ENCODE measurements around the gene TMIE. TPM values are rescaled to one million over a fixed set of nuclear protein-coding genes. Genes with fewer than 3 reads are reported as not detected.

The TMIE gene, protein sequence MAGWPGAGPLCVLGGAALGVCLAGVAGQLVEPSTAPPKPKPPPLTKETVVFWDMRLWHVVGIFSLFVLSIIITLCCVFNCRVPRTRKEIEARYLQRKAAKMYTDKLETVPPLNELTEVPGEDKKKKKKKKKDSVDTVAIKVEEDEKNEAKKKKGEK
- 1 to 10 TPM in 2 of 12 donors, under 1 TPM in 8, not detected in 2; 0.56 to 2.2 (median 0.82) TPM for polyA plus RNA-seq (ENCODE audit: insufficient read length in 12 of 12)
- long read RNA-seq, donor 1, partial matches to known transcripts: 0 of 2 reads
- long read RNA-seq, donor 1, other reads (novel, unspliced or antisense): 0 of 2 reads
- long read RNA-seq, donor 2, partial matches to known transcripts: 0 of 2 reads
- long read RNA-seq, donor 2, other reads (novel, unspliced or antisense): 0 of 2 reads
- long read RNA-seq, donor 3: 0 reads
- long read RNA-seq, donor 4: 0 reads
- long read RNA-seq, donor 5, partial matches to known transcripts: 0 of 1 reads
- long read RNA-seq, donor 5, other reads (novel, unspliced or antisense): 0 of 1 reads
- long read RNA-seq, donor 6: 0 reads
- long read RNA-seq, donor 7, partial matches to known transcripts: 0 of 1 reads
- long read RNA-seq, donor 7, other reads (novel, unspliced or antisense): 0 of 1 reads
- long read RNA-seq, donor 8, partial matches to known transcripts: 0 of 1 reads
- long read RNA-seq, donor 8, other reads (novel, unspliced or antisense): 0 of 1 reads
- long read RNA-seq, donor 9: 0 reads
- long read RNA-seq, donor 10: 0 reads
- long read RNA-seq, donor 11: 0 reads

DNA sequence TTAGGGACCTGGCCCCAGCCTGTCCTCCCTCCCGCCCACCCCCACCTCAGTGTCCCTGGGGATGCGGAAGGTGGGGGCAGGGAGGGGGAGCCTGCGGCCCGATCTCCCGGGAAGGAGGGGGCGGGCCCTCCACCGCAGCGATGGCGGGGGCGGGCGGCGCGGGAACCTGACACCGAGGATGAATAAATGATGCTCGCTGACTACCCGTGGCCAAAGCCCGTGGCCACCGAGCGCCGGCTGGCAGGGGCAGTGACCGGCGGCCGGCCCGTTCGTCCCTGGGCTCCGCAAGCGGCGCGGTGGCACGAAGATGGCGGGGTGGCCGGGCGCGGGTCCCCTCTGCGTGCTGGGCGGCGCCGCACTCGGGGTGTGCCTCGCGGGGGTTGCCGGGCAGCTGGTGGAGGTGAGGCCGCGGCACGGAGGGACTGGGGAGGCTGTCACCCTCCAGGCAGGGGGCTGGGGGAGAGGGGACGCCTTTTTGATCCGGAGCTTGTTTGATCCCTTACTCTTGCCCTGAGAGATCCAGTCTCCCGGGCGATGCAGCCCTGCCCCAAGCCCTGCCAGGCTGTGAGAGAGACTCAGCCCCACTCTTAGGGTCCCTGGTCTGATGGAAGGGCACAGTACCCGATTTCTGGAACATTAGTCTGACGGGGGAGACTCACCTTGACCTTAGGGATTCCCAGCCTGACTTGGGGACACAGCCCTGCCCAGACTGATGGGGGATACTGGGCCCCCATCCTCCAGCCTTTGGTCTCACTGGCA, at the start of gene TMIE:
TSS of gene TMIE (plus strand) at position 212 of the 759 bp plus-strand sequence. CDS start at position 308, 96 bp downstream.
- DNase-seq: no peak

DNA sequence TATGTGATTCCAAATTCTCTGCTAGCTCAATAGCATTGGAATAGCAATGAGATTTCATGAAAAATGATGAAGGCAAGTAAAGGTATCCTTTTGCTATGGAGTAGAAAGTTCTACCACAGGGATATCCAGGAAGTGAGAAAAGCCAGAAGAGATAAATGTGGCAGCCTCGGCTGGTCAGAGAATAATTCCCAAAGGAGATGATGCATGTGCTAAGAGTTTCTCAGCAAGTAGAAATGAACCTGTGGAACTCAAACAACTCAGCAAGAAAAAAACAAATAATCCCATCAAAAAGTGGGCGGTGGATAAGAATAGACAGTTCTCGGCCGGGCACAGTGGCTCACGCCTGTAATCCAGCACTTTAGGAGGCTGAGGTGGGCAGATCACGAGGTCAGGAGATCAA, 45.9 kb upstream of the TMIE start:
- no peak for DNase-seq

DNA sequence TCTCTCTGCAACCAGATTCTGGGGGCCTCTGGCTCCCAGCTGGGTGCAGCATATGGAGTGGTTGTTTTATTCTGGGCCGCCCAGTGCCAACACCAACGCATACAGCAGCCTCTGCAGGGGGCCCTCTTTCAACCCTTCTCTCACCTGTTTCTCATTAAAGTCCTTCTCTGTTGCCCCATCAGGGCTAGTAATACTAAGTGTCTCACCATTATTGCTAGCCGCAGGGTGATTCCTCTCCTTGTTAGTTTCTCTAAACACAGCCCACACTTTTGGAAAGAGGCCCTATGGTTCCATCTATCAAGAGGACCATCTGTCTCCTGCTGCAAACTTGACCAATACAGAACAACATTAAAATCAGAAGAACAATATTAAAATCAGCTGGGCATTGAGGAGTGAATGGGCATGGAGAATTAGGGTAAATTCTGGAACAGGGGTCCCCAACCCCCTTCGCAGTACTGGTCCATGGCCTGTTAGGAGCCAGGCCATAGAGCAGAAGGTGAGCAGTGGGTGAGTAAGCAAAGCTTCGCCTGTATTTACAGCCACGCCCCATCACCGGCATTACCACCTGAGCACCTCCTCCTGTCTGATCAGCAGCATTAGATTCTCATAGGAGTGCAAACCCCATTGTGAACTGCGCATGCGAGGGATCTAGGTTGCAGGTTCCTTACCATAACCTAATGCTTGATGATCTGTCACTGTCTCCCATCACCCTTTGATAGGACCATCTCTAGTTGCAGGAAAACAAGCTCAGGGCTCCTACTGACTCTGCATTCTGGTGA, 44.2 kb upstream of the TMIE start:
- no peak for DNase-seq

DNA sequence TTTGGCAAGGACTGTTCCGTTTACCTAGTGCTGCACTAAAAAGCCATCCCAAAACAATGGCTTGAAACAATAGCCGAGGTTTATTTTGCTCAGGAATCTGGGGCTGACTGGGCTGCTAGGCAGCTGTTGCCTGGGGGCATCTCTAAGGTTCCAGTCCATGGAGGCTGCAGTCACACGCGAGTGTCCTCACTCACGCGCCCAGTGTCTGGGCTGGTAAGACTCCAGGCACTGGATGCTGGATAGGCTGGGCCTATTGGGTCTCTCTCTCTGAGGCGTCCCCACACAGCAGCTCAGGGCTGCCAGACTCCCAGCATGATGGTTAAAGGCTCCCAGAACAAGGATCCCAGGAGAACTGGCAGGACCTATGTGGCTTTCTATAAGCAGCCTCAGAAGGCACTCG, 41.9 kb upstream of the TMIE start:
- DNase-seq: no peak

DNA sequence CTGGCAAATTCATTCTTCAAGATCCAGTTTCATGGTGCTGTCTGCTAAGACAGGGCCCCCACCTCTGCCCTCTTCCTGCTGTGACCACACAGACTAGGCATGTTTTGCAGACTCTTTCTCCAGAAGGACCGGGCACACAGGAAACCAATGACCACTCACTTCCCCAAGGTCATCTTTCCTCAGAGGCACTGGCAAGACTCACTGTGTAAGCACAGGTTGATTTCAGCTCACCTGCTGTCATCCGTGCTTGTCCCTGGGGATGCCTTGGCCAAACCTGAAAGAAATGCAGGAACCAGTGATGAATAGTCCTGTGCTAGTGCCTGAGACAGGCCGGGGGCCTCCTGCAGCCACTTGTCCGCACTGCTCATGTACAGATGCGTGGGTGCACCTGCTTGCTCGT, 41.2 kb upstream of the TMIE start:
- no peak for DNase-seq

DNA sequence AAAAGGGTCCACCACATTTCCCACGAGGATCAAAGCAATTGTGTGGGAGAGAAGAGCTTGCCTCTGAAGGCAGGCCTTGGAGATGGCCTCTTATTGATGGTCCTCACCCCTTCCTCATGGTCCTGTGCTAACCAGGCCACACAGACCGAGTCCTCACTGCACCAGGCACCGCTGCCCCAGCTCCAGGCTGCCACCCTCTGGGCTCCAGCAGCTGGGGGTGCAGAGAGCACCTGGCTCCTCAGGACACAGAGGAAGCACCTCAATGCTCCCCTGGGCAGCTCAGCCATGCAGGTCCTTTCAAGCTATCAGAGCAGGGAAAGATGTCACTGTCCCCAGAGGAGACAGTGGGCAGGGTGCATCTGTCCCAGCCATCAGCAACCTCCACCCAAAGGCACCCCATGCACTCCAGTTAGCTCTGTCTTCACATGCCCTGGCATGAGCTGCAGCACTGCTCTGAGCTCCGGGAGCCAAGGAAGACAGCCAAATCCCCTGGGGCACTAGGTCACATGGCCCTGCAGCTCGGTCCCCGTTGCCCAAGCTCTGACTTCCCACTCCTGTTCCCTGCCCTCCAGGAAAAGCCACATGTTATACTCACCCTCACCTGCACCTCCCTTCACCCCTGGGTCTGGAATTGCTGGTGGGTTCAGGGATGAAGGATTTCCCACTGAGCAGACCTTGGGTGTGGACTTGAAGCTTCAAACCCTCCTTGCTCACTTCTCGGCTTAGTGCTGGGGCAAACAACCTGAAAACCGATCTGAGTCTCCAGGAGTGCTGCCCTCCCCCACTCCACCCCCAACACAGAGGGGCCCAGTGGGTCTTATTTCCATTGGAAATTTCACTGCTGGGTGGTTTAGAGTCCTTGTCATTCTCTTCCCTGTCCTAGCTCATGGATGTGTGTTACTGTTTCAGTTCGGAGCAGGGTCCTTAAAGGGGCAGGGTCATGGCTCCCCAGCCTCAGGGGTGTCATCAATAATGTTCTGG, 40.4 kb upstream of the TMIE start:
- DNase-seq: no peak

DNA sequence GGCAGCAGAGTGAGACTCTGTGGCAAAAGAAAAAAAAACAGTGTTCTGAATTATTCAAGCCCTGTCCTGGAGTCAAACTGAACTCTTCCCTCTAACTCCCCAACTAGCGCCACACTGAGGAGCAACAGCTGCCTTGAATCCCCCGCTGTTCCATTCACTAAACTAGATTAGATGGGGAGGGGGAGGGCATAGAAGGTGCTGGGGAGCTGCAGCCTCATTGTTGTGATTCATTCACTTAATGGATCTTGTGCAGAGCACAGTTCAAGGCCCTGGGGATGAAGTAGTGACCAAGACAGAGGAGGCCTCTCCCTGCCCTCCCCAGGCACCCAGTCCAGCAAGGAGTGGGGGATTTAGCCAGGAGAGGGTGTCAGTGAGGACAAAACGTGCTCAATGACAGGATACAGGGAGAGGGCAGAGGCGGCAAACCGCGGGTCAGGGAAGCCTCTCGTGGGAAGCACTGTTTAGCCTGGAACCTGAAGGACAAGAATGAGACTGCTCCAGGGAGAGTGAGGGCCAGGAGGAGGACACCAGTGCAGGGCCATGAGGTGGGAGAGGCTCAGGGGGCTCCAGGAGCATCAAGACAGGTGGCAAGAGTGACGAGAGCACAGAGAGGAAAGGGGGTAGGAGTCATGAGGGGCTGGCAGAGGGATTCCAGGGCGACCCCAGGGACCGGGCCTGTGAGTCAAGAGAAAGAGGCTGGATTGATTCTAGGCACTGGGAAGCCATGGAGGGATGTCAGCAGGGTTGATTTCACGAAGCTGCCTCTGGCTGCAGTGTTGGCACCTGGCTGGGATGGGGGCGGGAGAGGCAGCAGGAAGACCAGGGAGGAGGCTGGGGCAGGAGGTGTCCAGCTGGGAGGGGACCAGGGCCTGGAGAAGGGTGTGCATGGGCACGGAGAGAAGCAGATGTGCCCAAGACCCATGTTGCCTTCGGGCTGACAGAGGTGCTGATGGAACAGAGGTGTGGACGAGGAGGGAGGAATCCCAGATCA, 39.1 kb upstream of the TMIE start:
- no peak for DNase-seq

DNA sequence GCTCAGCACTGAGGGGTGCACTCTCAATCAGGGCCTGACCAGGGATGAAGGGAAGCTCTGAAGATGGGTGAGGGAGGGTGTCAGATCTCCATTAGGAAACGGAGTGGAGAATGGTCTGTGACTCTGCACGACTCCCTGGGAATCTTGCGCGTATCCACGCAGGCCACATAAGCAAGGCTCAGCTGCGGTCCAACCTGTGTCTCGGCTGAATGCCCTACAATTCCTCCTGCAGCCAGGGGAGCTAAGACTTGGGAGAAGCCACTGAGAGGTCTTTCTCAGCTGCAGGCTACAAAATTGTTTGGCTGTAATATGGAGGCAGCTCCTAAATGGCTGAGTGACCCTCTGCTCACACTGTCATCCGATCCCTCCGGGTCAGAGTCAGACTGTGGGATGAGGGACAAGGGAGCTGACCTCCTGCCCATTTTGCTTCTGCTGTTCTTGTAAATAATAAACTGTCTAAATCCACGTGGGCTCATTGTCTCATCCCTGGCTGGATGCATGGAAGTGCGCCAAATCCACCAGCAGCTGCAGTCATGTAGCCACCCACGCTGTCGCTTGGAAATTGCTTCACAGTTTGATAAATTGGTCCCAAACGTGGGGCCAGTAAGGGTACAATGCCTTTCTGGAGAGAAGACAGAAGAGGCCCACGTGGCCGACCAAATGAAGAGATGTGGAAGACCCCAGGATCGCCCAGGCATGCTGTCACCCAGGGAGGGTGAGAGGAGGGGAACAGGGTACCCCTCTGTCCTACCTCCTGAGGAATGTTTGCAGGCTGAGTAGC, 38.2 kb upstream of the TMIE start:
- peak; percentile 74 for DNase-seq

DNA sequence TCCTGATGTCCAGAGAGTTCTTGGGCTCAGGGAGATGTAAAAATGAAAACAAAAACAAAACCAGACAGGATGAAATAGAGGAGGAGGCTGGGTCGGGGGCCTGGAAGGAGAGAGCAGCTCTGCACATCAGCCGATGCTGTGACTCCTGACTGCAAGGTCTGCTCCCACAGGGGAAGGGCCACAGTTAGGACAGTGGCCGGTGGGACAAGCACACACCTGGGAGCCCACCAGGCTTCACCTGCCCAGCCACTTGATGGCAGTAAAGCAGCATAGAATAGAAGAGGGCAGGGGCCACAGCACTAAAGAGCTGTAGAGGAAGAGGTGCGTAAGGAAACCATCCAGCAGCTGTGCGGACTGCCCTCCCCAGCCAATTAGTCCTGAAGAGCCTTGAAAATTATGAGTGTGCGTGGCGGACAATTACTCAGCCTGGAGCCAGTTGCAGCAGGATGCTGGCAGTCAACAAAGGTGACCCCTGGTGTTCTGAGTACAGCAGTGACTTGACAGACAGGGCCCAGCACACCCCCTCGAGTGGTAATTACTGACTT, 37.5 kb upstream of the TMIE start:
- peak; percentile 19 for DNase-seq

DNA sequence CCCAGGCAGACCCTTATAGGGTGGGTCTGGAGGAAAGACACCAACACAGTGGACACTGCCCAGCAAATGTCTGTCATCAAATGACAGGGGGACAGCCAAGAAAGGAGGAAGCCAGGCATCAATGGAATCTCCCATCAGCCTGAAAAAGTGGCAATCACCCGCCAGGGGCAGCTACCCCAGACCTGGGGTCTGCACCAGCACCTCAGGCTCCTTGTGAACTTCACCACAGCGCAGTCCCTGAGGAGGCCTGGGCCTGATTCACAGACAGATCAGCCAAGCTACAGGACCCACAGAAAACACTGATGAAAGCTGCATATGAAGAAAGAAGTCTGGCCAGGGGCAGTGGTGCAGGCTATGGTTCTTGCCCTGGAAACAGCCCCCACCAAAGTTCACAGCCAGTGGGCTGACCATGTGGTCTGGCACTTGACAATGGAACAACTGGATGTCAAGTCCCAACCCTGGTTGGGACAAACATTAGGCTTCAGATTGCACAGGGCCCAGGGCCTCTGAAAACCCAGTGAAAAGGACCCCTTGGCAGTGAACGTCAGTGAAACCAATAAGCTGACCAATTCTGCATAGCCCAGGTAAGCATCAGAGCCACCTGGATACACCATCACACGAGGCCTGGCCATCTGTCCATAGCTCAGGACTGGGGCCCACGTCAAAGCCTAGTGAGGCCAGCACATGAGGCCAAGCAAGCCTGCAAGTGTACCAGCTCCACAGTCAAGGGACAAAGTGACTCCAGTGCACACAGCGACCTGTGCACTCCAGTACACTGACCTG, 36.8 kb upstream of the TMIE start:
- no peak for DNase-seq

DNA sequence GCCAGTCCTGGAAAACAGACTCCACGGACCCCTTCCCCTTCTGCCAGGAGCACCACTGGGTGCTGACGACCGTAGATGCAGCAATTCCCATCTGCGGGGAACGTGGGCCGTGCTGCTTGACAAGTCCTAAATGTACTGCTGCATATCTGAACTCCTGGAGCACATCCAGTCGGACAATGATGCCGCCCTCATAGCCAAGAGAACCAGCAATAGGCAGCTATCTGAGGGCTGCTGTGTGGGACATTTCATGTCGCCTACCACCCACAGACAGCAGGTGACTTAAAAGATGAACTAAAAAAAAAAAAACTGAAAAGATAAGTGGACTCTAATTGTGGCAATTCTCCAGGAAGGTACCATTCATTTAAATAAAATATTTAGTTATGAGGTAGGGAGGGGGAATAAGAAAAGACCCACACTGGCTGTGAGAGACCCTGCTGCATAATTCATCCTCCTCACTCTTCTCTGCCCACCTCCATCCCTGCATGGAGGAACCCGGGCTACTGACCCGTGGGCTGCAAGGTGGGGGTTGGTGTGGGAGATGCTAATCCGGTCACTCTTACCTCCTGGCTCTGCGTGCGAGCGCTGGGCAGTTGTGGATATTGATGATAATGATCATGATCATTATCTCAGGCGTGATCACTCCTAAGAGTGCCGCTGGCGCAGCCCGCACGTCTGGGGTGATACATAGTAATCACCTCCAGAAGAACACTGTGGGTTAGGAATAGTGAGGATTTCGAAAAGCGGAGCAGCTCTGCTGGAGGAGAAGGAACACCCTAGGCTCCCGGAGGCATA, 36.0 kb upstream of the TMIE start:
- no peak for DNase-seq

DNA sequence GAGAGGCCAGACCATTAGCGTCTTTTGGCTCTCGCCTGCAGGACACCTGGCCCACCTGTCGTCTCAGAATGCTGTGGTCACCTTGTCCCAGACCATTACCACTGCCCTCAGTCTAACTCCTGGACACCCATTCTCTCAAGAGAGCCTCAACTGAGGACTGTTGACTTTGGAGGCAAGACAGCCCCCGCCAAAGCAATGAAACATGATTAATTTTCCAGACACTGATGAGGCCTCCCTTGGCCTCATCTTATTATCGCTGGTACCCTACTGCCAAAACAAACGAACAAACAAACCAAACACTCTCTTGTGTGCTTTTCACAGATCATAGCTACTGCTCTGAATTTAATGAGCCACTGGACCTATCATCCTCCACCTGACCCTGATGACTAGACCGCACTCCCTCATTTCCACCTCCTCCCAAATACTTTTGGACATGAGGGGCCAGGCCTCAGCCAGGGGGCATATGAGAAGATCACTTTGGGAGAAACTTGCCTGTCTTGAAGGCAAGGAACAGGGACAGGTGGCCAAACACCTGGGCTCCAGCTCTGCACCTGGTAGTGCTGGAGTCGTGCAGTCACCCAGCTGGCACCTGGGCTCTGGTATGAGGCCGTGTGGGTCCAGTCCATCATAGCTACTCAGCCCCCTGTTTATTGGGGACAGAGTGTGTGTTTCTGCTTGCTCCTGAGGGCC, 35.3 kb upstream of the TMIE start:
- no peak for DNase-seq

DNA sequence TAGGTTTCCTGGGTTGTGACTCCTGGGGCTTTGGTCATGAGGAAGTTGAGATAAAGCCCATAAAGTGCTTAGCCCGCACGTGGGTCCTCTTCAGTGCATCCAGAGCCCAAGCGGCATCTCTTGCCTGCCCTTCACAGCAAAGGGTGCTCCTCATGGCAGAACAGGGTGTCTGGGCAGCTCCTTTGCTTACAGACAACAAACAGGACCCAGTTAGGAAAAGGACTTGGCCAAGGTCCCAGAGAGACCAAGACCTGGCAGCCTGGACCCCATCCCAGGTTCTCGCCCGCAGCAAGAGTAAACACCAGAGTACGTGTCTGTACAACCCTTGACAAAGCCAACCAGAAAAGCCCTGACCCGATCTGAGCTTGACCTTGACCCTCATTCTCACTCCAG, 34.7 kb upstream of the TMIE start:
- no peak for DNase-seq

DNA sequence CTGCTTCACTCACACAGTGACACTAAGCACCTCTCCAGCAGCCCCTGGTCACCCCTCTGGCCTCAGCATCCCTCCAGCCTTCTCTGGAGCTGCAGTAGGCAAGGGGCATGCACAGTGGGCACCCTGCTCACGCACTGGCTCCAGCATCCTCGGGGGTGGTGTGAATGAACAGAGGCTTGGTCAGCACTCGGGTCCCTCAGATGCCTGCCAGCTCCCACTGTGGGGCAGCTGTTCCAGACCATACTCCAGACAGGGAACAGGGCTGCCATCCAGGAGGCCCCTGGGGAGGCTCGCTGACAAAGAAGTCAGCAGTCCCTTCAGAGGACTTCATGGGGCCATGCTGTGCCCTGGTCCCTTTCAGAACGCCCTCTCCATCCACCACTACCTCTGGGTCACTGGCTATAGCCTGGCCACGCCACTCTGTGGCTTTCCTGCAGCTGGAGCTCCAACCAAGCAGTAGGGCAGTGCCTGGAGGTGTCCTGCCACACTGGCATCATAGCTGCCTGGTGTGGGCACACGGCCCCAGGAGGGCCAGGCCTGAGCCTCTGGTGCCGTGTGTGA, 34.1 kb upstream of the TMIE start:
- DNase-seq: no peak

DNA sequence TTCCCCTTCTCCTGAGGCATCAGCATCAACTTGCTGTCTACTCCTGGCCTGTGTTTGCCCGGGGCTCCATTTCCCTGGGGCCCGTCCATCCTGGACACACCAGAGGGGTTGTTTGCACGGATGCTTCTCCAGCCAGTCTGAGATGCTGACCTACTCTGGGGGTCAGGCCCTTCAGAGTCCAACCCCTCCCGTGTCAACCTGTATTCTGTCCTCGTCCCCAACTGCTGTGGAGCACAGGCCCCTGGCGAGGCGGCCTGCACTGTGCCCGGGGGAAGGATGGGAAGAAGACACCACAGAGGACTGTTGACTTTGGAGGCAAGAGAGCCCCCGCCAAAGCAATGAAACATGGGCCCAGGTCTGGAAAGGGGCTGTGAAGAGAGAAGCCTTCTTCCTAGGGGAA, 33.5 kb upstream of the TMIE start:
- no peak for DNase-seq
